Osteoblast (primary cell): Measurements from ENCODE around the gene LMOD1. TPM values are rescaled to one million over a fixed set of nuclear protein-coding genes. Genes with fewer than 3 reads are reported as not detected.
"Not testable (repeated sequence)": the region's sequence is repeated elsewhere in the genome, so short reads cannot be mapped to it uniquely, and the experiment has no call there.

Source experiments
- DNase-seq: peaks from one replicate; pipeline ENCODE4 v3.0.0; 2011; ENCODE audit warnings: low spot score, mixed read lengths; ENCODE audit not compliant: insufficient read length; ENCODE audit errors: missing footprints
- H2AFZ ChIP-seq: 2 replicates; pipeline ENCODE4 v1.6.0; 2011; ENCODE audit warnings: mild to moderate bottlenecking, low read length
- H3K27ac ChIP-seq: 2 replicates; pipeline ENCODE4 v1.5.1; 2011; ENCODE audit warnings: mild to moderate bottlenecking, low read depth, low read length, moderate library complexity
- H3K27me3 ChIP-seq: 2 replicates; pipeline ENCODE4 v1.6.0; 2012; ENCODE audit warnings: mild to moderate bottlenecking, control low read depth, inconsistent platforms, low read length, moderate library complexity; ENCODE audit not compliant: insufficient read depth
- H3K36me3 ChIP-seq: 2 replicates; pipeline ENCODE4 v1.5.1; 2011; ENCODE audit warnings: mild to moderate bottlenecking, low read length, control low read depth, moderate library complexity; ENCODE audit not compliant: insufficient read depth
- H3K4me1 ChIP-seq: 2 replicates; pipeline ENCODE4 v1.5.1; 2011; ENCODE audit warnings: mild to moderate bottlenecking, low read length, control low read depth, moderate library complexity; ENCODE audit not compliant: insufficient read depth
- H3K4me2 ChIP-seq: 2 replicates; pipeline ENCODE4 v1.6.0; 2011; ENCODE audit warnings: mild to moderate bottlenecking, low read length; ENCODE audit not compliant: insufficient read depth
- H3K4me3 ChIP-seq: fragments of 200-600 bp; sonication (generic); 3 replicates; pipeline ENCODE4 v1.5.1; 2012; ENCODE audit warnings: mild to moderate bottlenecking, low read length, inconsistent platforms; ENCODE audit not compliant: insufficient read depth
- H3K79me2 ChIP-seq: 2 replicates; pipeline ENCODE4 v1.6.0; 2012; ENCODE audit warnings: mild to moderate bottlenecking, low read length, control low read depth, inconsistent platforms; ENCODE audit not compliant: insufficient read depth
- H3K9me3 ChIP-seq: 2 replicates; pipeline ENCODE4 v1.5.1; 2011; ENCODE audit warnings: low read depth, low read length, control low read depth
- H4K20me1 ChIP-seq: 2 replicates; pipeline ENCODE4 v1.6.0; 2012; ENCODE audit warnings: mild to moderate bottlenecking, low read length, control low read depth; ENCODE audit not compliant: insufficient read depth
- total RNA-seq: library from RNA; depleted of rRNA; stranded (reverse); fragments of >200 nt; gene quantifications from 2 replicates; pipeline ENCODE4 v1.2.3, GENCODE V29; 2012
- TF ChIP-seq, protein P1 (sequence below): IDR thresholded peaks from 2 replicates; pipeline ENCODE4 v1.5.1; 2011; ENCODE audit warnings: mild to moderate bottlenecking, low read depth, low read length, moderate library complexity; ENCODE audit errors: extremely low read depth

LMOD1 gene
- total RNA-seq, 1 donor = 21.7 TPM

DNA sequence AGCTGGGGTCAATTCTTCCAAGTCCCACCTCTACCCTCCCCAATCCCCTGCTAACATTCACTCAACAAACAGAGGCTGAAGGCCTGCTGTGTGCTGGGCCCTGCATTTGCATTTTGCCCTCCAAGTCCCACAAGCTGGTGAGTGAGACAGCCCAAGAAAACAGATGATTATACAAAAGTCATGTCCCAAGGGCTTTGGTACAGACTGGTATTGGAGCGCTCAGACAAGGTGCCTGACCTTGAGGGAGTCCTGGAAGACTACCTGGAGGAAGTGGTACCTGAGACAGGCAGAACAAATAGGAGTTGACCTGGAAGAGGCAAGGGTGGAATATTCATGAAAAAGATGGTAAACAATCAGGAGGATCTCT is 4.2 kb downstream of the LMOD1 start:
- Histone ChIP-seq H3K4me1 (peaks cover 43% of the 10 kb centered on the region), H3K79me2 (peaks cover 35% of the 10 kb centered on the region), H2AFZ (no peak overlapping the region), H4K20me1 (peaks cover 20% of the 10 kb centered on the region), H3K9me3 (no peaks in the 10 kb centered on the region), H3K4me3 (no peak overlapping the region), H3K27ac (no peak overlapping the region), H3K27me3 (no peaks in the 10 kb centered on the region), H3K36me3 (no peaks in the 10 kb centered on the region), H3K4me2 (no peak overlapping the region)
- DNase-seq = no peak
- TF ChIP-seq, protein P1, sequence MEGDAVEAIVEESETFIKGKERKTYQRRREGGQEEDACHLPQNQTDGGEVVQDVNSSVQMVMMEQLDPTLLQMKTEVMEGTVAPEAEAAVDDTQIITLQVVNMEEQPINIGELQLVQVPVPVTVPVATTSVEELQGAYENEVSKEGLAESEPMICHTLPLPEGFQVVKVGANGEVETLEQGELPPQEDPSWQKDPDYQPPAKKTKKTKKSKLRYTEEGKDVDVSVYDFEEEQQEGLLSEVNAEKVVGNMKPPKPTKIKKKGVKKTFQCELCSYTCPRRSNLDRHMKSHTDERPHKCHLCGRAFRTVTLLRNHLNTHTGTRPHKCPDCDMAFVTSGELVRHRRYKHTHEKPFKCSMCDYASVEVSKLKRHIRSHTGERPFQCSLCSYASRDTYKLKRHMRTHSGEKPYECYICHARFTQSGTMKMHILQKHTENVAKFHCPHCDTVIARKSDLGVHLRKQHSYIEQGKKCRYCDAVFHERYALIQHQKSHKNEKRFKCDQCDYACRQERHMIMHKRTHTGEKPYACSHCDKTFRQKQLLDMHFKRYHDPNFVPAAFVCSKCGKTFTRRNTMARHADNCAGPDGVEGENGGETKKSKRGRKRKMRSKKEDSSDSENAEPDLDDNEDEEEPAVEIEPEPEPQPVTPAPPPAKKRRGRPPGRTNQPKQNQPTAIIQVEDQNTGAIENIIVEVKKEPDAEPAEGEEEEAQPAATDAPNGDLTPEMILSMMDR = no peak

DNA sequence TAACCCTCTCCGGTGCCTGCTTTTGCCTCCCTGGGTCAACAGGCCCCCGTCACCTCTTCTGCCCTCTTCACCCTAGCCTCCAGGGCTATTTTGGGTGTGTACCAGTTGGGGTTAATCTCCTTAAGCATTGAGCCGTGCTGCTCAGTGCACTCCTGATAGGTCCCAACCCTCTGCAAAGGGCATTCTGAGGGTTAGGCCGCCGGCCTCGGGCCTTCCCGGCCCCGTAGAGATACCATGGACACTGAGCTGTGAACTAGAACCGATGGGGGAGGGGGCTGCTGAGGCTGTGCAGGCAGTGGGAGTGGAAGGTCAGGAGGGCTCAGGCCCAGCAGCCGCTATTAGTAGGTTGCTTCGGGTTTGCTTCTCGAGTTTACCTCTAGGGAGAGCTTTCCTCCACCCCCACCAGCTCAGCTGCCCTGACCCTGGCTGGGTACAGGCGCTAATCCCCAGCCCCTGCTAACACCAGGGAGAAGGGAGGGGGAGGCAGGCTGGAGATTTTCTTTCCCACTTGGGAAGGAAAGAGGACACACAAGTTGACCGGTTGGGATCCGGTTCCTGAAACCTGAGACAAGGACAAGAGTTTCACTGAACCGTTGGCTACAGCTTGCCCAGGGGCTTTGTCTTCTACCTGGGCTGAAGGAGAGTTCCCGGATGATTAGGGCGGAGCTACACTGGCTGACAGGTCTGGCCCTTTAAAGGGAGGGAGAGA is 4.8 kb downstream of the LMOD1 start:
- H2AFZ ChIP-seq = peak overlapping the region; percentile 27
- H3K4me3 ChIP-seq = peak overlapping the region; percentile 8
- no peak overlapping the region for H3K27ac ChIP-seq

DNA sequence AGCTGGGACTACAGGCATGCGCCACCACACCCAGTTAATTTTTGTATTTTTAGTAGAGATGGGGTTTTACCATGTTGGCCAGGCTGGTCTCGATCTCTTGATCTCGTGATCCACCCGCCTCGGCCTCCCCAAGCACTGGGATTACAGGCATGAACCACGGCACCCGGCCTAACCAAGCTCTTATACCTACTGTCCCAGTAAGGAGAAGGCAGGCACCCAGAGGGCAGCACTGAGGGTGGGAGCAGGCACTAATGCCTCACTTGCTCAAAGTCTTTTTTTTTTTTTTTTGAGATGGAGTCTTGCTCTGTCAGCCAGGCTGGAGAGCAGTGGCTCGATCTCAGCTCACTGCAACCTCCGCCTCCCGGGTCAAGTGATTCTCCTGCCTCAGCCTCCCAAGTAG is 6.0 kb downstream of the LMOD1 start:
- not testable (repeated sequence) for DNase-seq, H3K4me3 ChIP-seq, H3K9me3 ChIP-seq, H3K4me2 ChIP-seq, H3K27me3 ChIP-seq, H3K27ac ChIP-seq, H2AFZ ChIP-seq, H3K36me3 ChIP-seq
- peaks cover 20% of the 10 kb centered on the region for H4K20me1 ChIP-seq
- peaks cover 29% of the 10 kb centered on the region for H3K79me2 ChIP-seq
- H3K4me1 ChIP-seq = peaks cover 31% of the 10 kb centered on the region

More for the DNA sequence above, 4.8 kb downstream of the LMOD1 start:
- Histone ChIP-seq H3K9me3 (no peaks in the 10 kb centered on the region), H3K79me2 (peaks cover 35% of the 10 kb centered on the region), H4K20me1 (peaks cover 20% of the 10 kb centered on the region), H3K27me3 (no peaks in the 10 kb centered on the region), H3K4me1 (peaks cover 38% of the 10 kb centered on the region), H3K4me2 (no peak overlapping the region), H3K36me3 (no peaks in the 10 kb centered on the region)
- TF ChIP-seq, protein P1 = no peak
- DNase-seq = peak; percentile 46

DNA sequence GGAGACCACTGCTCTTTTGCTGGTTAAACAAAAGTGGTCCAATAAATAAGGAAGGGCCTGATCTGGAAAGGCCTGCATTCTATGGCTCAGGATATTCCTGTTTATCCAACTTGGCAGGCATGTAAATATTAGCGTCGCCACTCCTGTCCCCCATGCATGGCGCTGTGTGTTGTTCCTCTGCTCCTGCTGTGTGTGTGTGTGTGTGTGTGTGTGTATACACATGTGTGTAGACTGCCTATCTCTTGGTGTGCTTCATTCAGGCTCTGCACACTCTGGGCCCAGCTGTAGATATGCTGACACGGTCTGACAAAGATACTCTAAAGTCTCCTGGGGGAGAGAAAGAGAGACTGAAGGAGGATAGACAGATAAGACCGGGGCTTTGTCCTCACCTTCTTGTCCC is 6.8 kb downstream of the LMOD1 start:
- Histone ChIP-seq H3K9me3 (no peaks in the 10 kb centered on the region), H3K4me3 (no peak overlapping the region), H3K36me3 (no peaks in the 10 kb centered on the region), H3K4me2 (no peak overlapping the region), H3K27me3 (no peaks in the 10 kb centered on the region), H3K4me1 (peaks cover 26% of the 10 kb centered on the region), H4K20me1 (peaks cover 15% of the 10 kb centered on the region), H3K27ac (no peak overlapping the region), H3K79me2 (peaks cover 24% of the 10 kb centered on the region), H2AFZ (no peak overlapping the region)
- TF ChIP-seq, protein P1 = no peak
- no peak for DNase-seq
